HG02571 (cell line): ENCODE data around the gene IRF9.

Source experiments
- ATAC-seq: cut with Tn5 transposase; IDR thresholded peaks from one replicate; pipeline ENCODE4 v1.9.1; 2021; ENCODE audit warnings: mild to moderate bottlenecking, moderate library complexity; ENCODE audit not compliant: unreplicated experiment

Gene IRF9

DNA sequence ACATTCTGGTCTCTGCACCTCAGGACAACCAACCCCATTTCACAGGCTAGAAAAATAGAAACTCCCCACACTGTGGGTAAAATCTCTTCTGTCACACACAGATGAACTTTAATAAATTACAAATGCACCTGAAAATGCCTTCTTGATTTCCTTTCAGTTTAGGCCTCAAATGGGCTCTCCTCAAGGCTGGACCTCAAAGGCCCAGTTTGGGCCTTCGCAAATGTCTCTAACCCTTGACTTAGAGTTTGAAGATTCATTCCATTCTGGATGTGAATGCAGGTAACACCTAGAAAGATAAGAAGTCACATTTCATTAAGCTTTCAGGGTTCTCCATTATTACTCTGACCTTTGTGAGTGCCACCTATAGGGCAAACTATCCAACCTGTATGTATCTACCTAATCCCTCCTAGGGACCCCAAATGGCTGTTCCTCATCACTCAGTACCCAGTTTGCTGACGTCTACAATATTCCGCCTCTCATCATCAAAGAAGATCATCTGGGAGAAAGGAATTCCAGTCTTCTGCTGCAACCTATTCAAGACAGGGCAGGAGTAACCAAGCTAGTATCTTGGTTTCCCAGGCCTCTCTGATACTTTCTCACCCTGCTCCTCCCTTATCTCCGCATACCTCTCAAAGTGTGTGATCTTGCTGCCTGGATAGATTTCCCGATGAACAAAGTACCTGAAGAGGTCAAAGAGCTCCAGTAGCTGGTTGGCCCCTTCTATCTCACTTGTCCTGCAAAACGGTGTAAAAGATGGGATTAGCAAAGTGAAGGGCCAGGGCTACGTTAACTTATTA, 53.0 kb downstream of the IRF9 start:
- ATAC-seq, result no peak

DNA sequence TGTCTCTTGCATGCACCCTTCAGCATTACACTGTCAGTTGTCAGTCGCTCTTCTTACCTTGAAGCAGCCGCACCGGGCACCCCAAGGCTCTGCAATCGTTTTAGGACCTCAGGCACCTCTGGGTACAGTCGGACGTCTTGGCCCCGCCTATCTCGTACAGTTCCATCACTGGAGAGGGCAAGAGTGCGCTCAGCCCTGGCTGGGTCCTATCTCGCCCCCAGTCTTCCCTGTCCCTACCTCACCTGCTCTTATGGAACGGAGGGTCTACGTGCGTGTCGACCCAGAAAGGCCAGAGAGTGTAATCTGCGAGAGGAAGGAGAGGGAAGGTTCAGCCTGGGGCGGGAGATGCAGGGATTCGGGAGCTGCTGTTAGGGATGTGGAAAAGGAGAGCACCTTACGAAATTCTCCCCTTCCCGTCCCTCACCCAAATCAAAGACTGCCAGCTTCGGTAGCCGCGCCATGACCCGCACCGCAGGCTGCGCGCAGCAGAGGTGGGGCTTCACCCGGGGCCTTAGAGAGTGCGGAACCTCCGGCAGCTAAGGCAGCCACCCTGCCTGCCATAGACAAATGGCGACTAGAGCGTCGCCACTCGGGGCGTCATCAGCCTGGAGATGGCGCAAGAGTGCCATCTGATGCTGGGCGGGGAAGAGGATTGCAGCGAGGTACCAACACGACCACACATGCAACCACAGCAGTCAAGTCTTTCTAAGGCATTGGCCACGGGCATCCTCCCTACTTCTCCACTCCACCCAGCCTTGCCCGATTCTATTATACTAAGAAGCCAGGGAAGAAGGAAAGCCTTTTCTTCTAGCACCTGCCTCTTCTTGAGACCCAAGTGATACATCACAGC, 54.7 kb downstream of the IRF9 start, which contains the start of gene MDP1:
TSS of gene MDP1 (minus strand) at position 572 of the 850 bp plus-strand sequence. CDS start at position 461, 111 bp downstream.
- peak; percentile 54 for ATAC-seq
